Pulmonary artery endothelial cell (primary cell): Measurements from ENCODE around the gene DDX1. TPM values are rescaled to one million over a fixed set of nuclear protein-coding genes. Genes with fewer than 3 reads are reported as not detected.
"Not testable (repeated sequence)": the region's sequence is repeated elsewhere in the genome, so short reads cannot be mapped to it uniquely, and the experiment has no call there.

Experiments used
- DNase-seq: peaks from one replicate; pipeline ENCODE4 v3.0.0-alpha.2; 2011; ENCODE audit warnings: low read depth, low spot score
- total RNA-seq: library from RNA; depleted of rRNA; stranded (reverse); fragments of >200 nt; gene quantifications from 2 replicates; pipeline ENCODE4 v1.2.3, GENCODE V29; 2014

The DDX1 gene
- total RNA-seq, 1 donor from 2014 or later: 88.5 TPM

DNA sequence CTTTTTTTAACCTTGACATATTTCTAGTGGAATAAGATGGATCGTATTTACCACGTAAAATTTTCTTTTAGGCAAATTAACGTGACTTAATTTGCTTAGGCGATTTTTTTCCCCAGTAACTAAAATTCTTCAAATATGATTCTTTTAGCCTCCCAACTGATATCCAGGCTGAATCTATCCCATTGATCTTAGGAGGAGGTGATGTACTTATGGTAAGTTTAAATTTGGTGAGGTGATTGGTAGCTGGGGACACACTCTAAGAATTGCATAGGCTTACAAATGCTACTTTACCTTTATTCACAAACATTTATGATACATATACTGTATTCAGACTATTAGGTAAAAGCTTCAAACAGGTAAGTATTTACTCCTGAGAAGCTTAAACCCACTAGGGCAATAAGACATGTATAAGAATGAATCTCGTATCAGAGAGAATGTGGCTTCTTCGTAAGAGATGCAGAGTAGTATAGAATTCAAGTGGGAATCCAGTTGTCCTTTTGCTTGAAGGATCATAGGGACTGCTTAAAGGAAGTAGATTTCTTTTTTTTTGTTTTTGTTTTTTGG, 3.8 kb downstream of the DDX1 start:
- DNase-seq: no peak

DNA sequence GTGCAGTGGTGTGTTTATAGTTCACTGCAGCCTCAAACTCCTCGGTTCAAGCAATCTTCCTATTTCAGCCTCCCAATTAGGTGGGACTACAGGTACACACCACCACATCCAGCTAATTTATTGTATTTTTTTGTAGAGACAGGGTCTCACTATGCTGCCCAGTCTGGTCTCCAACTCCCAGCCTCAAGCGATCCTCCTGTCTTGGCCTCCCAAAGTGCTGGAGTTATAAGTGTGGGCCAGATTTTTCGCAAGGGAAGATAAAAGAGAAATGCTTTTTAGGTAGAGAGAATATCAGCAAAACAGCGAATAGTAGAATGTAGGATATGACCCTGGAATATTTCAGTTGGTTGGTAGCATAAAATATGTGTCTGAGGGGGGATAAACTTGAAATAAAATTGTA, 4.3 kb downstream of the DDX1 start:
- no peak for DNase-seq

DNA sequence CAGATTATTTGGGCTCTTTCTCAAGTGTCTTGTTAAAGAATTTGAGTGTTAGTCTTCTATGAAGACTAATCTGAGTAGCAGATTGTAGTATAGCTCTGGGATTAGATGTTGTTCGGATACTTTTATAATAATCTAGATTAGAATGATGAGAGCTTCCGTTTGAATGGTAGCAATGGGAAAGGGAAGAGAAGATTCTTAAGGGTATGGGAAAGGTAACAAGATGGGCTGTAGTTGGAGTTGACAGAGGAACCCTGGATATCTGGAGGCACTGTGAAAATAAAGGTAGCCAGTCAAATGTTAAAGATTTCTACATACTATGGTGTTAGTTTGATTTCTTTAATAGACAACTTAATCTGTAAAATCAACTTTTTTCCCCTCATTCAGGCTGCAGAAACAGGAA, 4.7 kb downstream of the DDX1 start:
- no peak for DNase-seq

DNA sequence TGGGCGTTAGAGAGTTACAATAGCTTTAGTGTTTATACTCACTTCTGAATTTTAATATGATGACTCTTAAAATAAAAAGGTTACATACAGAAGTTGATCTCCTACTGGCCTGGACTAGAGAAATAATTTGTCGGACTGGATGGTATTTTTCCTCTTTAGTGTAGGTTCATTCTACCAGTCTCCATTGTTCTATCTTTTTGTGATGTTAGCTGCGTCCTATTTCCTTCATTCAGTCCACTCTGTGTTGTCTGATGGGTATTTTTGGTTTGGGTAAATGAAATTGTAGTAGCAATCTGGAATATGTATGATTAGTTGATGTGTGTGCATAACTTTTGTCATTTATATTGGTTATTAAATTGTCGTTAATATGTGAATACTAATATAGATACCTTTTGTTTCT, 5.3 kb downstream of the DDX1 start:
- DNase-seq: no peak

DNA sequence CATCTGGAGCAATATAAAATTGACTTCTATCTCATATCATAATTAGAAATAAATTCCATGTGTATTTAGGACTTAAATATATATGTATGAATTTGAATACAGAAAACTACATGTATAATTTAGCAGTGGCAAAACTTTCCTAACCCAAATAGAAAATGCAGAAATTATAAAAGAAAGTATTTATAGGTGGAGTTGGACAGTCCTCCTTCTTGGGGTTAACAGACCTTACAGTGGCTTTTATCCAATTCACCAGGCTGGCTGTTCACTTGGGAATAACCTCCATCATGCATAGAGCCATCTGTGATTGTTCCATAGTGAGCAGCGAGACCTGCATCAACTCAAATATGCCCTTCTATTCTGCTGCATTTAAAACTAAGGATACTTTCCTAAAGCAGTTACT, 8.3 kb downstream of the DDX1 start:
- no peak for DNase-seq

DNA sequence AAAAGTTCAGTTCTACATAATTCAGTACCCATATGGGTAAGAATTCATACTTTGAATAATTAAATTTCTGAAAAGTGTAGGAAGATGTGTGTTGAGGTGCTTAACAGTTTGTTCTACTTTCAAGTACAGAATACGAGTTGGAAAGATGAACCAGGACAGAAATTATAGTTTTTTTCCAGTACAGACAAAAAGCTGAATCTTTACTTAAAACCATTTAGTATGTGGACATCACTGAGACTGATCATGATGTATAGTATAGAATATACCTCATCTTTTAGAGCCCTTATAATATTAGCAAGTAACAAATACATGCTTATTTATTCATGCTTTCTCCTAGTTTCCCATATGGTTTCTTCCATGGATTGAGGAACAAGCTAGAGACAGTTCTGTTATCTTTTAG, 10.0 kb downstream of the DDX1 start:
- no peak for DNase-seq

DNA sequence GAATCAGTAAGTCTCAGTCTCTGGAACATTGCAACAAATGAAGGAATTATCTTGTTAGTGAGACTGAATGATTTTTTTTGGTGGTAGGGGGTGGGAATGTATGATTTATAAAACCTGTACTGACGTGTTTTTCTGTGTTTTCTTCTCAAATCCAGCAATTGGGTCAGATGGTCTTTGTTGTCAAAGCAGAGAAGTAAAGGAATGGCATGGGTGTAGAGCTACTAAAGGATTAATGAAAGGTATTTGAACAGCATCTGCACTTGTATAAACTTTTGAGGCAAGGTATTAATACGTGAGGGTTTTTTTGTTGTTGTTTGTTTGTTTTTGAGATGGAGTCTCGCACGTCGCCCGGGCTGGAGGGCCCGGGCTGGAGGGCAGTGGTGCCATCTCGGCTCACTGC, 10.7 kb downstream of the DDX1 start:
- no peak for DNase-seq

DNA sequence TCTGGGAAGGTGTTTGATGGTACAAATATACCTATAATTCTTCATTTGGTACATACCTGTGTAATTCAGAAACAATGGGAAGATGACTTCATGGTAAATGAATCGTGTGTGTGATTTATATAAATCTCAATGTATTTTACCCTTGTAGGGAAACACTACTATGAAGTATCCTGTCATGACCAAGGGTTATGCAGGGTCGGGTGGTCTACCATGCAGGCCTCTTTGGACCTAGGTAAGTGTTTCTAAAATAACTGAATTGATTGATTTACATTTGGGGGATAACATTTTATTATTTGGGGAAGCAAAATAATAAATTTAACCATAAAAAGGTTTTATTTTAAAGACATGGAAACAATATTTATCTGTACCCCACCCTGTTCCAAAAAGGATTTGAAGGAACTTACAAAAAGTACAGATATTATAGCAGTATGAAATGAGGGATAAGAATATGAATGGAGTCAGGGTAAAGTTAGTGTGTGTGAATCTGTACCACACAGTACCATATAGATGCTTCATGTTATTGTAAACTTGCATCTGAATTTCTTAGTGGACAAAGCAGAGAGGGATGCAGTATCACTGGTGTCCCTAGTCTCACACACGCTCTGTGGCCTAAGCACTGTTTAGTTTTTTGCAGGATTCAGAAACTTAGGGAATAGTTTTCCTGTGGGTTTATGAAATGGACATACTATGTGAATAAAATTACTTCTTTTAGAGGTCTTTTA, 11.5 kb downstream of the DDX1 start:
- no peak for DNase-seq

DNA sequence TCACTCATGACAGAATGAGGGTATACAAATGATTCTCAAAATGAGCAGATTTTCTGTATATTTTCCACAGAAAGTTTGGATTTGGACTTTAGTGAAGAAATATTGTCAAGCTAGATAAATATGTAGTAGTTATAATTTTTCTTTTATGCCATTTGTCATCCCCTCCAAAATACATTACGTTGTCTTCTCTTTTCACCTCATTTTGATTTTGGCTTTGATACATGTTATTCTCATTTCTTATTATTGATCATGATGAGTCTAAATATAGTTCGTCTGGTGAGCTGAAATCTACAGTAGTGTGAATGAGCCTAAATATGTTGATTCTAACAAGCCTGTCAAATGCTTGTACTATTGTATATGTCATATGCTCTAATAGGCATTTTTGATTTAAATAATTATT, 12.3 kb downstream of the DDX1 start:
- DNase-seq: no peak

DNA sequence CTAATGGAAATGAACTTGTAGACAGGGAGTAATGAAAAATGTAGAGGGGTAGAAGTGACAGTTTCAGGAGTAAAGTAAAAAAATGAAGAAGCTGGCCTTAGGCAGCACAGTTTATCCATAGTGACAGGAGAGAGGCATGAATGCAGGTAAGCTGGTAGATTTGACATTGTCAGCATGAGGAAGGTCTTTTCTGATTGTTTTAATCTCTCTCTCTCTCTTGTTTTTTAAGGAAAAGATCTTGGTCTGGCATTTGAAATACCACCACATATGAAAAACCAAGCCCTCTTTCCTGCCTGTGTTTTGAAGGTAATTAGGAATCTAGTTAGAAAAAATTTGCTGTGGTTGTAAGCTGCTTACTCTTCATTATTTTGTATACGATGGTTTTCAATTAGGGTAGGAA, 14.1 kb downstream of the DDX1 start:
- no peak for DNase-seq

DNA sequence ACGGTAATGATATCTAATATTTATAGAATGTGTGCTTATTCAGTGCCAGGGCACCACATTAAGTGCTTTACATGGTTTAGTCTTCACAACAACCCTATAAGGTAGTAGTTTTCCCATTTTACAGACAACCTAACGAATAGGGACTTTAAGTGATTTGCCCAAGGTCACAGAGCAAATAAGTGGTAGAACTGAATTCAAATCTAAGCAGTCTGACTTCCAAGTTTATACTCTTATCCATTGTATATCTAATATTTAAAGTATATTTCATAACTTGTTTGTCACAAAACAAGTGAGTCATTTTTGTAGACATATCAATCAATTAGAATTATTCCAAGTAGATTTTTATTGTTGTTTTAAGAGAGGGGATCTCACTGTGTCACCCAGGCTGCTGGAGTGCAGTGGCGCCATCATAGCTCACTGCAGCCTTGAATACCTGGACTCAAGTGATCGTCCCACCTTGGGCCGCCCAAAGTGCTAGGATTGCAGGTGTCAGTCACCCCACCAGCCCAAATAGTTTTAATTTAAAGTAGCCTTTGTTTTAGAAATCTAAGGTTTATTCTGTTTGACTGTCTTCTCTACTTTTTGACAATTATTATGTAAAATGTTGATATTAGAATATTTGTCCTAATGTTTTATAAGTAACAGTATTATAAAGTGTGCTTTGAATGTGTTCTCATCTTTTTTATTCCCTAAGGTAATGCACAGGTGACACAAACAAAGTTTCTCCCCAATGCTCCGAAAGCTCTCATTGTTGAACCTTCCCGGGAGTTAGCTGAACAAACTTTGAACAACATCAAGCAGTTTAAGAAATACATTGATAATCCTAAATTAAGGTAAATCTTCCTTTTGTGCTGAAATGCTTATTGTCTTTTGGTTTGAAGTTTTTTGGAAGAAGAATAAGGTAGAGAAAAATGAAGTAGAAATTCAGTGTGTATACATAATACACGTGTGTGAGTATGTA, 15.1 kb downstream of the DDX1 start:
- DNase-seq: no peak

DNA sequence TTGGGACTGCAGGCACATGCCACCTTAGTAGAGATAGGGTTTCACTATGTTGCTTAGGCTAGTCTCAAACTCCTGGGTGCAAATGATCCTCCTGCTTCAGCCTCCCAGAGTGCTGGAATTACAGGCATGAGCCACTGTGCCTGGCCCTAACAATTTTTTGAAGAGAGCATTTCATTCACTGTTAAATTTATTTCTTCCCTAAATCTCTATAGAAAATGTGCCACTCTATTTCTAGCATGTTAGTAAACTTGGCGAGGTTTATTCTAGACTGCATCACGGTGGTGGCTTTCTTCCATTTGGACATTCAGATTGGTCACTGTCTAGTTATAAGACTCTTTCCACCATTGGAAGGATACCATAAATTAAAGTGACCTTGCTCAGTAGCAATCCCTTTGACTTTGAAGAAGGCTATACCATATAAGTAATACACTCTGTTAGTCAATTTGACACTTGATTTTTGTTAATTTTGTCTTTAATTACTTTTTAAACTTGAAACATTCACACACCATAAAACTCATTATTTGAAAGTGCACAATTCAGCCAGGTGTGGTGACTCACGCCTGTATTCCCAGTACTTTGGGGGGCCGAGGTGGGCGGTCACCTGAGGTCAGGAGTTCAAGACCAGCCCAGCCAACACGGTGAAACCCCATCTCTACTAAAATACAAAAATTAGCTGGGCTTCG, 16.2 kb downstream of the DDX1 start:
- DNase-seq: no peak

DNA sequence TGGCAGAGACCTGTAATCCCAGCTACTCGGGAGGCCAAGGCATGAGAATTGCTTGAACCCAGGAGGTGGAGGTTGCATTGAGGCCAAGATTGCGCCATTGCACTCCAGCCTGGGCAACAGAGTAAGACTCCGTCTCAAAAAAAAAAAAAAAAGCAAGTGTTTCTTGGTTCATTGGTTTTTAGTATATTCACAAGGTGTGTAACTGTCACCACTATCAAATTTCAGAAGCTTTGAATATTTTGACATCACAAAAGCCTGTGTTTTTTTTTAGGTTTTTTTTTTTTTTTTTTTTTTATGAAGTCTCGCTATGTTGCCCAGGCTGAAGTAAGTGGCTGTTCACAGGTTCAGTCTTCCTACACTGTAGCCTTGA, 16.7 kb downstream of the DDX1 start:
- DNase-seq: no peak

DNA sequence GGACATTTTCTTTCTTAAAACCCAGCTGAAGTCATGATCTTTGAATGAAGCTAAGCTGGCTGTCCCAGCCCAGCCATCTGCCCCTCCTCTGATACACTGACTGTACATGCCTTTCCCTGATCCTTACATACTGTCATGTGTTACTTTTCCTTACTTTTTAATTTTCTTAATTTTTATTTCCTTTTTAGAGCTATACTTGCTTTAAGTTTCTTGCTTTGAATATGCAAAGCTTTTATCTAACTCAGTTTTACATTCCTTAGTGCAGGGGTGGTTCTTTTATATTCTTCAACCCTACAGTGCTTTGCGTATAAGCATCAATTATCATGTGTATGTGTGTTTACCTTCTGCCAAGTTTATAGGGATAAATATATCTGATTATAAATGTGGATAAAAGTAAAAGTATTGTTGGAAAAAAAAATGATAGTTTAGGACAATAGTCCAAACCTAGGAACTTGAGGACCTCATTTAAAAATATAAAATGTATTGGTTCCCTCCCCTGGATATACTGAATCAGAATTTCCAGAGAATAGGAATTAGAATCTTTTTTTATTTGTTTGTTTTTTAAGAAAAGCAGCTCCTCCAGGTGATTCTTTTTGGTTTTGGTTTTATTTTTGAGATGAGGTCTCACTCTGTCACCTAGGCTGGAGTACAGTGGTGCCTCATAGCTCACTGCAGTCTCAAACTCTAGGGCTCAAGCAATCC, 17.8 kb downstream of the DDX1 start:
- no peak for DNase-seq

DNA sequence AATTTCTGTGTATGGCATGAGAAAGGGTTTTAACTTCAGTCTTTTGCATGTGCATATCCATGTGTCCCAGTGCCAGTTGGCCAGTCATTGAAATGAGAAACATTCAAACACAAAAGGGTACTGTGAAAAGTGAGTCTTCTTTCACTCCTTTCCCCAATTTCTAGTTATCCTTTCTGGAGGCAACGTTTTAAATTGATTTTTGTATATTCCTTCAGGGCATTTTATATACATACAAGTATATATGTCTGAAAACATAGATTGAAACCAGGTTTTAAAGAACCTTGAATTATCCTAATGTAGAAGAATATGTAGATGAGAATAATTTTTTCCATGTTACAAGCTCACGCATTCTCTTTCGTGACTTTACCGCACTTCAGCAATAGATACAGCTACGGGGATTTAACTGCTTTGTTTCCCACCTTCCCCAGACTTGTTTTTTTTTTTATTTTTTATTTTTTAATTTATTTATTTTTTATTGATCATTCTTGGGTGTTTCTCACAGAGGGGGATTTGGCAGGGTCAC, 18.8 kb downstream of the DDX1 start:
- DNase-seq: no peak

DNA sequence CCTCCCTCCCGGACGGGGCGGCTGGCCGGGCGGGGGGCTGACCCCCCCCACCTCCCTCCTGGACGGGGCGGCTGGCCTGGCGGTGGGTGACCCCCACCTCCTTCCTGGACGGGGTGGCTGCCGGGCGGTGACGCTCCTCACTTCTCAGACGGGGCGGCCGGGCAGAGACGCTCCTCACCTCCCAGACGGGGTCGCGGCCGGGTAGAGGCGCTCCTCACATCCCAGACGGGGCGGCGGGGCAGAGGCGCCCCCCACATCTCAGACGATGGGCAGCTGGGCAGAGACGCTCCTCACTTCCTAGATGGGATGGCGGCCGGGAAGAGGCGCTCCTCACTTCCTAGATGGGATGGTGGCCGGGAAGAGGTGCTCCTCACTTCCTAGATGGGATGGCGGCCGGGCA, 20.4 kb downstream of the DDX1 start:
- DNase-seq: not testable (repeated sequence)

DNA sequence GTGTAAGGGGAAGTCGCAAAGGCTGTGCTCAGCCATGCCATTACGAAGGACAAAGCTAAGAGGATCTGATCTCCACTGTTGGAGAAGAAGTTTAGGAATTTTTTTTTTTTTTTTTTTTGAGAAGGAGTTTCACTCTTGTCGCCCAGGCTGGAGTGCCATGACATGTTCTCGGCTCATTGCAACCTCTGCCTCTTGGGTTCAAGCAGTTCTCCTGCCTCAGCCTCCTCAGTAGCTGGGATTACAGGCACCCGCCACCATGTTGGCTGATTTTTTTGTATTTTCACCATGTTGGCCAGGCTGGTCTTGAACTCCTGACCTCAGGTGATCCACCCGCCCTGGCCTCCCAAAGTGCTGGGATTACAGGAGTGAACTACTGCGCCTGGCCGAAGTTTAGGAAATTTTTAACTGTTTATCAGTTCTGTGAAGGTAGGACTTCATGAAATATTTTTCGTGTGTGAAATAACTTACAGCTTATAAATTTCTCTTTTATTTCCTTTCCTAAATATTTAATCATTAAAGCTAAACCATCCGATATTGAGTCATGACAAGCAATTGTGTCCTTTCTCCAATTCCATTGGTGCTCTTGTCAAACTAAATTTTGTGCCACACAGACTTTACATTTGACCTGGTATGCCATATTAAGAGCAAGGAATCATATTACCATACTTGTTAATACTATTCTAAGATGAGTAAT, 22.2 kb downstream of the DDX1 start:
- DNase-seq: no peak

DNA sequence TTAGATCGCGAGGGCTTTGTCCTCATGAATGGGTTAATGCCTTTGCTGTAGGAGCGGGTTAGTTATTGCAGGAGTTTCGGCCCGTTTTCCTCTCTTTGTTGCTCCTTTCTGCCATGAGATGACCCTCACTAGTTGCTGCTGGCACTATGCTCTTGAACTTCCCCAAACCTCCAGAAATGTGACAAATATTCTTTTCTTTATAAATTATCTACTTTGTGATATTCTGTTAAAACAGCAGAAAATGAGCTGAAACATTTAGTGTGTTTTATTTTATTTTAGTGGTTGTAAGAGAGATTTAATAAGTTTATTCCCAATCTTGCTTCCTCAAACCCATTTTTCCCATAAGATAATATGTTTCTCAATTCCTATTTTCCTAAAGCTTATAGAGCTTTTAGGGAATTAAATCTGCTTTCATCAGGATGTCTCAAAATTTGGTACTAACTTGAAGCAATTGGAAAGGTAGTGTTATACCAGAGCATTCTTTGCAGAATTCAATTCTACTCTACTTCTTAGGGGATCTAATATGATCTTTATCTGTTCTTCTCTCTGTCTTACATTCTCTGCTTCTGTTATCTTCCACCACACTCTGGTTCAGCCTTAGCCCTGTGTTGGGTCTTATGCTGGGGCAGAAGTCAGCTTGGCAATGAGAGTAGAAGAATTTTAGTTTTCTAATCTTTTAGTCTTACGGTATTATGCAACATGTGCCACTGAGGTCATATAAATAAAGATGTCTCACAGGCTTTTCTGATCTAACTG, 23.1 kb downstream of the DDX1 start:
- DNase-seq: no peak

DNA sequence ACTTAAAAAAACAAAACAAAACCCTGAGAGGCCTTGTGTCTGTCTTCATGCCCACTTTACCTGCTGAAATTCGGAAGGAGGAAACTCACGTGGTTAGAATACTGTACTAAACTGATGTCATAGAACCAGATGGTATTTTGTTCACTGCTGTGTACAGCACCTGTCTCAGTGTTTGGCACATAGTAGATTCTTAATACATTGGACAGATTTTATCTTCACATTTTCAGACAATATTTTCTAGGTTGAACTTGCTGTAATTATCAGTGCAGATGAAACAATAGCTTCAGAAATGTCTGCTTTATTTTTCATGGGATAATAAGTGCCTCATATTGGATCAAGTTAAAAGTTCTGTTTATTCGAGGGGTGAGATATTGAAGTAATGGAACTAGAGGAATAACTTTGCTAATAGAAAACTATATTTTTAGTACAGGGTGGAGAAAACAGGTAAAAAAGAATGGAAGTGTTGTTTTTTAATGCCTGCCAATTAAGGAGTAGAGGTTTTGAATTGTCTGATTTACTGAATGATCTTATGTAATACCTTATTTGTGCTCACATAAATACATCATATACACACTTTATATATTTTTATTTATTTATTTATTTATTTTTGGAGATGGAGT, 23.7 kb downstream of the DDX1 start:
- DNase-seq: no peak
